NCI-H2171 (cell line): ENCODE results near the gene NMNAT2.
A peak's percentile ranks its signal among the peaks of the same experiment; 100 is the strongest.
"Not testable (repeated sequence)": the region's sequence is repeated elsewhere in the genome, so short reads cannot be mapped to it uniquely, and the experiment has no call there.

Source experiments
- DNase-seq: peaks from one replicate; lab custom pipeline; 2025; lab: John Stamatoyannopoulos, UW

Gene NMNAT2

DNA sequence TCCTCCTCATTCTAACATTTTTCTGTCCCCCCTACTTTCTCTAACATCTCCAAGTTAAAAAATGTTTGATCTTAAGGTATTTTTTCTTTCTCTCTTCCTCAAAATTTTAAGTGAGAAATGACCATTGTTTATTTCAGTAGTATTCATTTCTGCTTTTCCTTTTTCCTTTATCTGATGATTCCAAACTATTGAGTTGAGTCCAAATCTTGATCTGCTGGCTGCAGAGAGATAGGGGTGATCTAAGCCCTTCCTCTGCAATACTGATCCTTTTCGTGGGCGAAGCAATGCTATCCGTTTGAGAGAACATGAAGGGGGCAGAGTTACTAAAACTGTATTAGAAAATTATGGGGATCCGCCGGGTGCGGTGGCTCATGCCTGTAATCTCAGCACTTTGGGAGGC, 516 bp upstream of the NMNAT2 start:
- DNase-seq: no peak

- peak; percentile 65 for DNase-seq
These were observed 1.1 kb downstream of the NMNAT2 start for GRCh38 chr1:183416850-183417771.

DNA sequence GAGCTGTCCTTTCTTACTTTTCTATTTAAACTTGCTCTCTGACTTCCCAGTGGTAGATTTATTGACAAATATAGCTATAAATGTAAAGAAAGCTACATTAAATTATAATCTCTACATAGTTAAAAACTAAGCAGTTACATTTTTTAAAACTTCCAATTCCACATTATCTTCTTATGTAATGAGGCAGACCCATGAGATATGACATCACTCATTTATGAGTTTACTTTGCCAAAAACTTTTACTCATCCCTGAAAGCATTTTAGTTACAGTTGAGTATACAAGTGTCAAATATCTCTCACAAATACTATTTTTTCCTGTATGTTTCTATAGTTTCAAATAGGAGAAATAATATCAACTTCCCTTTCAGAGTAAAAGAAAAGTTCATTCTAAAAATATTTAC, 3.8 kb downstream of the NMNAT2 start:
- no peak for DNase-seq

- no peak for DNase-seq
These were observed 7.1 kb downstream of the NMNAT2 start for GRCh38 chr1:183411091-183411490.

DNA sequence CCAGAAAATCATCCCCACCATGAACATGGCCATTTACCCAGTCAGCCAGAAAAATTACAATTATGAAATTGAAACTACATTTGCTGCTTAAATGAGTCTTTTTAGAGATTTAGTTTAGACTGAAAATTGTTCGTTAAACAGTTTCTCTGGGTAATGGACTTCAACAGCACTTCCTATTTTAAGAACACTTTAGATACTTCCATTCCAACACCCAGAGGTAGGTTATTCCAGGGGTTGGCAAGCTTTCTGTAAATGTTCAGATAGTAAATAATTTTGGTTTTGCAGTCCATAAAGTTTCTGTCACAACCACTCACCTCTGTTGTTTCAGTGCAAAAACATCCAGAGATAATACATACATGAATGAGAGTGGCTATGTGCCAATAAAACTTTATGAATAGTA, 10.2 kb downstream of the NMNAT2 start:
- DNase-seq: no peak

DNA sequence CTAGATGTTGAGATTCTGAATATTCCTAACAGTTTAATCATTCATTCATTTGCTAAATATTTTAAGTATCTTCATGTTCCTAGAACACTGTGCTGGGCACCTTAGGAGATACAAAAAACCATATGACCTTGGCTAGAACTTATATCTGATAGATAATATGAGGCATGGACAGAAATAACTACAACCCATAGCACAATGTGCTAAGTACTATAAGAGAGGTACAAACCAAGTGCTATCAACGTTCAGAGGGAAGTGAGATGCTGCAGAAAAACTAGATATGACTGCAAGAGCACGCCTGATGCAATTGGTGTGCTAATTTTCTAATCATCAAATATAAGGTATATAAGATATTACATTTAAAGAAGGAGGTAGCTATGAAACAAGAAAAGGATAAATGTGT, 10.7 kb downstream of the NMNAT2 start:
- DNase-seq: no peak

GRCh38 chr1:183404476-183404875, 13.7 kb downstream of the NMNAT2 start:
- DNase-seq: no peak

GRCh38 chr1:183403498-183403897, 14.7 kb downstream of the NMNAT2 start:
- DNase-seq: no peak

DNA sequence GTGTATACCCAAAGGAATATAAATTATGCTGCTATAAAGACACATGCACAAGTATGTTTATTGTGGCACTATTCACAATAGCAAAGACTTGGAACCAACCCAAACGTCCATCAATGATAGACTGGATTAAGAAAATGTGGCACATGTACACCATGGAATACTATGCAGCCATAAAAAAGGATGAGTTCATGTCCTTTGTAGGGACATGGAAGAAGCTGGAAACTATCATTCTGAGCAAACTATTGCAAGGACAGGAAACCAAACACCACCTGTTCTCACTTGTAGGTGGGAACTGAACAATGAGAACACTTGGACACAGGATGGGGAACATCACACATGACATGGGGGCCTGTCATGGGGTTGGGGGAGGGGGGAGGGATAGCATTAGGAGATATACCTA, 16.6 kb downstream of the NMNAT2 start:
- DNase-seq: not testable (repeated sequence)

- DNase-seq: no peak
These were observed 23.7 kb downstream of the NMNAT2 start for GRCh38 chr1:183394435-183394834.

GRCh38 chr1:183391863-183392262, 26.3 kb downstream of the NMNAT2 start:
- no peak for DNase-seq

GRCh38 chr1:183390561-183390960, 27.6 kb downstream of the NMNAT2 start:
- DNase-seq: no peak

DNA sequence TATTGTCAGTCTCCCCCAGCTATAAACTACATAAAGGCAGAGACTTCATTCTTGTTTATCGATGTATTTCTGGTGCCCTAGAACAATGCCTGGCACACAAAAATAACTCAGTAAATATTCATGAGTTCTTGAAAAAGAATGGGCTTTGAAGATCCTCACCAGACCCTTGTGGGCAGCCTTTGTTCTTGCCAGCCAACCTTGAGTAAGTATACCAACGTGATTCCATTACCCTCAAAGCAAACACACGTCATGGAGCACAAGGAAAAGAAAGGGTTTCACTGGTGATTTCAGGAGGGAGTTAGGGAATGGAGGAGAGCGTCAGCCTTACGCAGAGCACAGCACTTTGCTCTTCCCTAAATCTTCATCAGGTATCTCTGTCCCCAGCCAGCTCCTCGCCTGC, 29.4 kb downstream of the NMNAT2 start:
- no peak for DNase-seq

- DNase-seq: peak; percentile 29
These were observed 32.6 kb downstream of the NMNAT2 start for GRCh38 chr1:183385340-183386144.

- no peak for DNase-seq
These were observed 38.2 kb downstream of the NMNAT2 start for GRCh38 chr1:183379951-183380350.

DNA sequence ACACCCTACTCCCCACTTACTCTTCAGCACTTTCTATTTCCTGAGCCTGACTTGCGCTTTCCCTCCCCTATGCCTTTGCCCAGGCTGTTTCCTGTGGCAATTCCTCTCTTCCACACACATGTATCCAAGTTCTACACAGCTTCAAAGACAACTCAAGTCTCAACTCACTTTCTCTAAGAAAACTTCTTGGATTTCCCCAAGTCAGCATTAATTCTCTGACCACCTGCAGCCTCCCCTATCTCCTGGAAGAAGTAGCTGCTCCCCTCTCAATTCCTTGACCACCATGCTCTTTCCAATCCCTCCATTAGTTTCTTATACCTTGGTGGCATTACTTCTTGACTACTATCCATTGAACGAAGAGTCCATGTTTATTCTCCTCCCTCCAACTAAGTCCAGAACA, 42.8 kb downstream of the NMNAT2 start:
- DNase-seq: no peak

- DNase-seq: no peak
These were observed 43.4 kb downstream of the NMNAT2 start for GRCh38 chr1:183374825-183375224.

- no peak for DNase-seq
These were observed 45.5 kb downstream of the NMNAT2 start for GRCh38 chr1:183372586-183373230.

- no peak for DNase-seq
These were observed 47.7 kb downstream of the NMNAT2 start for GRCh38 chr1:183370399-183371058.

GRCh38 chr1:183368213-183369108, 49.7 kb downstream of the NMNAT2 start:
- DNase-seq: no peak

GRCh38 chr1:183366116-183366515, 52.1 kb downstream of the NMNAT2 start:
- no peak for DNase-seq
